T-helper 2 cell treated with Interferon-gamma antibody and Interleukin-4, amounts not matched to agents 5 μg/mL and 100 μg/mL, for 36 hours (primary cell): ENCODE measurements around the gene PFKM.

ENCODE experiments used
- DNase-seq: peaks from one replicate; pipeline ENCODE4 v3.0.0; 2021; ENCODE audit warnings: low spot score
- H3K27ac Mint-ChIP-seq: one replicate; pipeline ENCODE4 v1.8.0; 2021; ENCODE audit warnings: mild to moderate bottlenecking, mixed read lengths
- H3K27me3 Mint-ChIP-seq: one replicate; pipeline ENCODE4 v1.8.0; 2021; ENCODE audit warnings: low read depth, mixed read lengths
- H3K36me3 Mint-ChIP-seq: one replicate; pipeline ENCODE4 v1.8.0; 2021; ENCODE audit warnings: low read depth, mixed read lengths
- H3K4me1 Mint-ChIP-seq: one replicate; pipeline ENCODE4 v1.8.0; 2021; ENCODE audit warnings: low read depth, mixed read lengths
- H3K4me3 Mint-ChIP-seq: one replicate; pipeline ENCODE4 v1.8.0; 2022; ENCODE audit warnings: mild to moderate bottlenecking, moderate library complexity, mixed read lengths
- H3K9me3 Mint-ChIP-seq: one replicate; pipeline ENCODE4 v1.8.0; 2021; ENCODE audit warnings: mixed read lengths

The PFKM gene

DNA sequence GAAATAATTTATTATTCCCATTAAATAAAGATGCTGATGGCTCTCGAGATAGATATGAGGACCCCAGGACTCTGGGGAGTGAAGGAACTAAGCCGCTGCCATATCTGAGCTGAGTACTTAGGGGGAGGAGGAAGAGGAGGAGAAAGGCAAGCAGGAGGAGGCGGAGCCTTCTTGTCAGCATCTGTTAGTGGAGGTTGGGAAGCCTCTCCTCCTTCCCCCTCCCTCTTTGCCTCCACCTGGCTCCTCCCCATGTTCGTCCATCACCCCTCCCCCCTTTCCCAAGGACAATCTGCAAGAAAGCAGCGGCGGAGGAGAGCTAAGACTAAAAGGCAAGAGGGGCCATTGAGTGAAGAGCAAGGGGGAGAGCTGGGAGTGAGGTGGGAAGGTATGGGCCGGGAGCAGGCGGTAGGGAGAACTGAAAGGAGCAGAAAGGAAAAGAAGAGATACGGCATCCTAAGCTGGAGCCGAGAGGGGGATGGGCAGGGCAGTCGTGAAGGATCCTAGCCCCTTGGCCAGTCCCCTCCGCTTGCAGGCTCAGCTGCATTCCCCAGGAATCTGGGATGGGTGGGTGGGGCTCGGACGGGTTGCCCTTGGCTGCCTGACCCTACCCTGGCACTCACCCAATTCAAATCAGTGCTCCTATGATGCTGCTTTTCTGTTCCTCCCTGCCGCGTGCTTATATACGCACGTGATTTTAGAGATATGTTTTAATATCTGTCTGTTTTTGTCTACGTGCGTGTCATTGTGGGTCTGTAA, at the start of gene PFKM:
Gene PFKM, plus strand, starts transcription at position 287 of the 756 bp plus-strand sequence. CDS start 3,411 bp downstream, outside the sequence.
- no peaks in the 10 kb centered on the region for H3K9me3 Mint-ChIP-seq
- H3K4me3 Mint-ChIP-seq: peak within 1 kb of the TSS; percentile 99
- no peaks in the 10 kb centered on the region for H3K36me3 Mint-ChIP-seq
- peak within 1 kb of the TSS; percentile 83 for H3K27ac Mint-ChIP-seq
- peaks cover 21% of the 10 kb centered on the region for H3K27me3 Mint-ChIP-seq
- H3K4me1 Mint-ChIP-seq: peaks cover 18% of the 10 kb centered on the region
- peak; percentile 69 for DNase-seq

DNA sequence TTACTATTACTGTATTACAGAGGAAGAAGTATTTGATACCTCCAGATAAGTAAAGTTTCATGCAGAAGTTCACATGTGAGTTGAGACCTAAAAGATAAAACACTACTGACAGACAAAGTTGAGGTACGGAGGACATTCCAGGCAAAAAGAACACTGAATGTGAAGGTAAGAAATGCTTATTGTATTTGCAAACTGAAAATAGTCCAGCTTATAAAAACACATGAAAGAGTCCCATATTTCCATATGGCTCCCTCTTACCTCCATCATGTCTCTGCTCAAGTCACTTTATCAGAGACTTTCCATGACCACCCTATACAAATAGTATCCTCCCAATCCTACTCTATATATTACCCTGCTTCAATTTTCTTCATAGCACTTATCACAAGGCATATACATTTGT, 49.1 kb upstream of the PFKM start:
- no peaks in the 10 kb centered on the region for H3K4me1 Mint-ChIP-seq
- DNase-seq: no peak
- H3K4me3 Mint-ChIP-seq: no peak overlapping the region
- H3K9me3 Mint-ChIP-seq: no peaks in the 10 kb centered on the region
- H3K36me3 Mint-ChIP-seq: peaks cover 38% of the 10 kb centered on the region
- no peaks in the 10 kb centered on the region for H3K27me3 Mint-ChIP-seq
- no peak overlapping the region for H3K27ac Mint-ChIP-seq

DNA sequence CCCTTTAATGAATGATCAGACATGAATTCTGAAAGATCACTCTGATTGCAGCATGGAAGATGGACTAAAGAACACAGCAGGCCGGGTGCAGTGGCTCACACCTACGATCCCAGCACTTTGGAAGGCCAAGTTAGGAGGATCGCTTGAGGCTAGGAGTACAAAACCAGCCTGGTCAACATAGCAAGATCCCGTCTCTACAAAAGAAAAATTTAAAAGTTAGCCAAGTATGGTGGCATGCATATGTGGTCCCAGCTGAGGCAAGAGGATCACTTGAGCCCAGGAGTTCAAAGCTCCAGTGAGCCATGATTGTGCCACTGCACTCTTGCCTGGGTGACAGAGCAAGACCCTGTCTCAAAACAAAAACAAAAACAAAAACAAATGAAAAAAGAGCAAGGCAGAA, 48.4 kb upstream of the PFKM start:
- Mint-ChIP-seq H3K4me1 (no peaks in the 10 kb centered on the region), H3K4me3 (no peak overlapping the region), H3K36me3 (peaks cover 34% of the 10 kb centered on the region), H3K27ac (no peak overlapping the region), H3K27me3 (no peaks in the 10 kb centered on the region), H3K9me3 (no peaks in the 10 kb centered on the region)
- DNase-seq: no peak

DNA sequence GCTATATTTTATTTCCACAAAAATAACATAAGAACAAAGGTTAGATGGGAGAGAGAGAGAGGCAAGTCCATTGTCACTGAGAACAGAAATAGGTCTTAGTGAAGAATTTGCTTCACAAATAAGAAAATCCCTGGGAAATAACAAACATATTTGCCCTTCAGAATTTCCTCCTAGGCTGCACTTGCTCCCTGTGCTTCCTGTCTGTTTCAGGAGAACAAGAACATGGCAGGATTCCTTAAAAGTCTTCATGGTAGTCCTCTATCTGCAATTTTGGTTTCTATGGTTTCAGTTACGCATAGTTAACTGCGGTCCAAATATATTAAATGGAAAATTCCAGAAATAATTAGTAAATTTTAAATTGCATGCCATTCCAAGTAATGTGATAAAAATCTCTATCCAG, 47.4 kb upstream of the PFKM start:
- H3K4me3 Mint-ChIP-seq: no peak overlapping the region
- DNase-seq: no peak
- no peak overlapping the region for H3K27ac Mint-ChIP-seq
- peaks cover 35% of the 10 kb centered on the region for H3K36me3 Mint-ChIP-seq
- H3K27me3 Mint-ChIP-seq: no peaks in the 10 kb centered on the region
- no peaks in the 10 kb centered on the region for H3K4me1 Mint-ChIP-seq
- H3K9me3 Mint-ChIP-seq: no peaks in the 10 kb centered on the region

DNA sequence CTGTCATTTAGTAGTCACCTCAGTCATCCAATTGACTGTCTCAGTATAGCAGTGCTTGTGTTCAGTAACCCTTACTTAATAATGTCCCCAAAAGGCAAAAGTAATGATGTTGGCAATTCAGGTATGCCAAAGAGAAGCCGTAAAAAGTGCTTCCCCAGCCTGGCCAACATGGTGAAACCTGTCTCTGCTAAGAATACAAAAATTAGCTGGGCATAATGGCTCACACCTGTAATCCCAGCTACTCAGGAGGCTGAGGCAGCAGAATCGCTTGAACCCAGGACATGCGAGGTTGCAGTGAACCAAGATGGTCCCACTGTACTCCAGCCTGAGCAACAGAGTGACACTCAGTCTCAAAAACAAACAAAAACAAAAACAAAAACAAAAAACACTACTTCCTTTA, 46.9 kb upstream of the PFKM start:
- no peaks in the 10 kb centered on the region for H3K27me3 Mint-ChIP-seq
- no peak for DNase-seq
- H3K9me3 Mint-ChIP-seq: no peaks in the 10 kb centered on the region
- no peak overlapping the region for H3K27ac Mint-ChIP-seq
- peaks cover 36% of the 10 kb centered on the region for H3K36me3 Mint-ChIP-seq
- H3K4me1 Mint-ChIP-seq: no peaks in the 10 kb centered on the region
- no peak overlapping the region for H3K4me3 Mint-ChIP-seq

DNA sequence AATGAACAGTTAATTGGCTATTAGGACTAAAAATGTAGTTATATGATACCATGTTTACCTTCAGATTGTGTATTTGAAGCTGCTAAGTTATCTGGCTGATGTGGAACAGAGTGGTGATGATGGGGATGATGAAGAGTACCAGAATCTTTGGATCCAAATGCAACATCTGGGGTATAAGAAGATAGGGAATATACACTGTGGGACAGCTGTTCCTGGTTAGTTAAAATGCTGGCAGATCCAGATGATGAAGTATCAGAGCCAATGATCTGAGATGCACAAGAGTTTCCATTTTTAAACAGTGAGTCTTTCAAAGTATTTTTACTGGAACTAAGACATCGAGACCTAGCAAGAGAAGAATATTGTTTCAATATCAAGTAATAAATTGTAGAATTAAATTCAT, 44.9 kb upstream of the PFKM start:
- no peaks in the 10 kb centered on the region for H3K4me1 Mint-ChIP-seq
- no peak overlapping the region for H3K27ac Mint-ChIP-seq
- H3K9me3 Mint-ChIP-seq: no peaks in the 10 kb centered on the region
- H3K36me3 Mint-ChIP-seq: peaks cover 38% of the 10 kb centered on the region
- H3K27me3 Mint-ChIP-seq: no peaks in the 10 kb centered on the region
- no peak overlapping the region for H3K4me3 Mint-ChIP-seq
- DNase-seq: no peak

DNA sequence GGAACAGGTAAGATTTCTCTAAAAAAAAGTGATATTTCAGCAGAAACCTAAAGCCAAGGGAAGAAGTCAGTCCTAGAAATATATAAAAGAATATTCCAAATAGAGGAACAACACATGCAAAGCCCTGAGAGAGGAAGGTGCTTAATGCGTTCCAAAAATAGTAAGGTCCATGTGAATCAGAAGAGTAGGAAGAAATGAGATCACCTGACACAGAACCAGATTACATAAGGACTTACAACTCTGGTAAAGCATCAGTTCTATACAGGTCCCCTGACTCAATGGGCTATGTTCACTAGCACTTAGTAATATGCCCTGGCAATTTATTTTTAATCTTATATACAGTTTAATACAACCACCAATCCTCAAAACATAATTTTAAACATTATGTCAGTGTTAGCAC, 43.3 kb upstream of the PFKM start:
- Mint-ChIP-seq H3K36me3 (peaks cover 44% of the 10 kb centered on the region), H3K4me1 (no peaks in the 10 kb centered on the region), H3K4me3 (no peak overlapping the region), H3K9me3 (no peaks in the 10 kb centered on the region), H3K27me3 (no peaks in the 10 kb centered on the region), H3K27ac (no peak overlapping the region)
- no peak for DNase-seq

DNA sequence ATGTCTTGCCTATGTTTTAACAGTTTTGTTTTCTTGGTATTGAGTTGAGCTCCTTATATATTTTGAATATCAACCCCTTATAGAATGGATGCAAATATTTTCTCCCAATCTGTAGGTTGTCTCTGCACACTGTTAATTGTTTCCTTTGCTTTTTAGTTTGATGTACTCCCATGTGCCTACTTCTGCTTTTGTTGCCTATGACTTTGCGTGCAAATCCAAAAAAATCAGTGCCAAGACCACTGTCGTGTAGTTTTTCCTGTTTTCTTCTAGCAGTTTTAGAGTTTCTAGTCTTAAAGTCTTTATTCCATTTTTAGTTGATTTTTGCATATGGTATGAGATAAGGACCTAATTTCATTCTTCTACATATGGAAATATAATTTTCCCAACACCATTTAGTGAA, 42.1 kb upstream of the PFKM start:
- Mint-ChIP-seq H3K36me3 (peaks cover 45% of the 10 kb centered on the region), H3K4me3 (no peak overlapping the region), H3K4me1 (no peaks in the 10 kb centered on the region), H3K9me3 (no peaks in the 10 kb centered on the region), H3K27me3 (no peaks in the 10 kb centered on the region), H3K27ac (no peak overlapping the region)
- no peak for DNase-seq

DNA sequence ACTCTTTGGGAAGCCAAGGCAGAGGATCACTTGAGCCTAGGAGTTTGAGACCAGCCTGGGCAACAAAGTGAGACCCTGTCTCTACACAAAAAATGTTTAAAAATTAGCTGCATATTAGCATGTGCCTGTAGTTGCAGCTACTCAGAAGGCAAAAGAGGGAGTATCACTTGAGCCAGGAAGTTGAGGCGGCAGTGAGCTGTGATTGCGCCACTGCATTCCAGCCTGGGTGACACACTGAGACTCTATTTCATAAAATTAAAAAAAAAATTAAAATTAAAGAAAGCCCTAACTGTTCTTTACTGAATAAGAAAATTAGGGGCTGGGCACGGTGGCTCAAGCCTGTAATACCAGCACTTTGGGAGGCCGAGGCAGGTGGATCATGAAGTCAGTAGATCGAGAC, 40.3 kb upstream of the PFKM start:
- Mint-ChIP-seq H3K9me3 (no peaks in the 10 kb centered on the region), H3K36me3 (peaks cover 54% of the 10 kb centered on the region), H3K4me3 (no peak overlapping the region), H3K27ac (no peak overlapping the region), H3K4me1 (no peaks in the 10 kb centered on the region), H3K27me3 (no peaks in the 10 kb centered on the region)
- DNase-seq: no peak

DNA sequence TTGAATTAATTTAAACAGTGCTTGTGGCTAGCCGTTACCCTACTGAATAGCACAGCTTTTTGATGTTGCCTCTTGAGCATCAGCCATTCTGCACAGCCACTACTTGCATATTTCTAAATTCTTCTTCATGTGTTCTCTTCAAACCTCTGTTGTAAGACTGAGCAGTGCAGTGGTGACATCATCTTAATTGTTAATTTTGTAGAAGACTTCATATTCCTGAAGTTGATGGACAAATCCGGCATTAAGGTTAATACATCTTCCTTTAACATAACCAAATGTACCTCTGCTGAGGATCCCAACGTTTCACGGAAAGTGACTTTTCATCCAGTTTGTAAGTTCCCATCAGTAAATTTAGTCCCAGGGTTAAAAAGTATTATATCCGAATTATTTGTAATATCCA, 38.9 kb upstream of the PFKM start:
- H3K36me3 Mint-ChIP-seq: peaks cover 54% of the 10 kb centered on the region
- H3K27me3 Mint-ChIP-seq: no peaks in the 10 kb centered on the region
- H3K4me1 Mint-ChIP-seq: no peaks in the 10 kb centered on the region
- no peak overlapping the region for H3K27ac Mint-ChIP-seq
- no peaks in the 10 kb centered on the region for H3K9me3 Mint-ChIP-seq
- H3K4me3 Mint-ChIP-seq: no peak overlapping the region
- no peak for DNase-seq

DNA sequence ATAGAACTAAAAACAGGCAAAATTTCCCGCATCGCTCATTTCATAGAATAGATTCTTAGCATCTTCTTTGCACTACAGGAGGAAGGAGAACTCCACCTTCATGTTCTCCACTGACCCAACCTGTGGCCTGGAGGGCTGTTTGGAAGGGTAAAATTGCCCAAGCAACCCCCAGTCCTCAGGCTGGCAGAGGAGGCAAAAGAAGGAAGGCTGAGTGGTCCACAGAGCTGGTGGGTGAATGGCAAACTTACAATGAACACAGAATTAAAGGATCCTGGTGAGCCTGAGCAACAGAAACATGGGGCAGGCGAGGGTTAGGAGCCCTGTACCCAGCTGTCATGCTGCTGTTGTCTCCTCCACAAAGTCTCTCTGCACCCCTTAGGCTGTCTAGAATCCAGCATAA, 38.3 kb upstream of the PFKM start:
- no peak overlapping the region for H3K4me3 Mint-ChIP-seq
- H3K27ac Mint-ChIP-seq: no peak overlapping the region
- H3K36me3 Mint-ChIP-seq: peaks cover 54% of the 10 kb centered on the region
- no peaks in the 10 kb centered on the region for H3K9me3 Mint-ChIP-seq
- no peaks in the 10 kb centered on the region for H3K27me3 Mint-ChIP-seq
- H3K4me1 Mint-ChIP-seq: no peaks in the 10 kb centered on the region
- no peak for DNase-seq

DNA sequence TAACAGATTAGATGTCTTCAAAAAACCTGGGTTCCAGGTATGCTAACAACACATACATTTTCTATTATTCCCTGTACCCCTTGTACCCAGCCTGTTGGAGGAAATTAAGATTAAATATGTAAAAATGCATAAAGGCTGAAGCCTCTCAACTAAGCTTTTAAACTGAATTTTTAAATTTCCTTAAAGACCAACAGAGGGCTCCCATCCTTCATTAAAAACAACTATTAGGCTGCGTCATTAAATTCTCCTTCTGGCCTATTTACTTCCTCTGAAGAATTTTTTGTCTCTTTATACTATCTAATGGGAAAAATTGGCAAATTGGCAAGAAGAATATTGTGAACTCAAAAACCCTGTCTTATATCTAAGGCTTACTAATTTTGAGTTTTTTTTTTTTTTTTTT, 35.1 kb upstream of the PFKM start:
- DNase-seq: no peak
- Mint-ChIP-seq H3K27ac (no peak overlapping the region), H3K4me1 (no peaks in the 10 kb centered on the region), H3K4me3 (no peak overlapping the region), H3K36me3 (peaks cover 54% of the 10 kb centered on the region), H3K9me3 (no peaks in the 10 kb centered on the region), H3K27me3 (no peaks in the 10 kb centered on the region)

DNA sequence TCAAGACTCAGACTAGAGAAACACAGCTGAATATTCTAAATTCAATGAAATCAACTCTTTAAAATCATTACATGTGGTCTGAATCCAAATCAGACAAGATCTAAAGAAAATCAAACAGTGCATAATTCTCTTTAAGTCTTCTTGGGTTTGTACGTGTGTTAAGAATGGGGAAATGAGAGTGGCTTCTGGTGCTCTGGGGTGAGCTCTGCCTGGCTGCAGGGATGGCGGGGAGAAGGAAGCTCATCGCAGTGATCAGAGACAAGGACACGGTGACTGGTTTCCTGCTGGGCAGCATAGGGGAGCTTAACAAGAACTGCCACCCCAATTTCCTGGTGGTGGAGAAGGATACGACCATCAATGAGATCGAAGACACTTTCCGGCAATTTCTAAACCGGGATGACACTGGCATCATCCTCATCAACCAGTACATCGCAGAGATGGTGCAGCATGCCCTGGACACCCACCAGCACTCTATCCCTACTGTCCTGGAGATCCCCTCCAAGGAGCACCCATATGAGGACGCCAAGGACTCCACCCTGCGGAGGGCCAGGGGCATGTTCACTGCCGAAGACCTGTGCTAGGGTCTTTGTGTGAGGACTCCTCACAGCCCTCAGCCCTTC, 34.2 kb upstream of the PFKM start:
- Mint-ChIP-seq H3K4me3 (no peak overlapping the region), H3K27me3 (no peaks in the 10 kb centered on the region), H3K27ac (no peak overlapping the region), H3K9me3 (no peaks in the 10 kb centered on the region), H3K36me3 (peaks cover 52% of the 10 kb centered on the region), H3K4me1 (no peaks in the 10 kb centered on the region)
- DNase-seq: no peak

DNA sequence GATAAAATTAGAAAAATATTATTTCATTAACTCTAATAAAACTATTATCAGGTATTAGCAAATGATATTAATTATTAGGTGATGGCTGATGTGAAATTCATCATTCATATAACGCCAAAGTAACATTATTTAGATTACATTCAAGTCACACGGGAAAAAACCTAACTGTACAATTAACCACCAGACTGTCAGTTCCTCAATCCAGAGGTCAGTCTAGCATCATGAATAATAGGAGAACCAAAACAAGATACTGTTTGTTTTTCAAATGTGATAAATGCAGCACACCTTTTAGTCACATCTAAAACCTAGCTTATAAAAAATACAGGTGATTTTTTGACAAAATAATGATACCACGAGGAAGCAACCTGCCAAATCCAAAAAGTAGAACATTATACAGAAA, 32.8 kb upstream of the PFKM start:
- Mint-ChIP-seq H3K27ac (no peak overlapping the region), H3K9me3 (no peaks in the 10 kb centered on the region), H3K4me3 (no peak overlapping the region), H3K27me3 (no peaks in the 10 kb centered on the region), H3K4me1 (no peaks in the 10 kb centered on the region), H3K36me3 (peaks cover 49% of the 10 kb centered on the region)
- no peak for DNase-seq

DNA sequence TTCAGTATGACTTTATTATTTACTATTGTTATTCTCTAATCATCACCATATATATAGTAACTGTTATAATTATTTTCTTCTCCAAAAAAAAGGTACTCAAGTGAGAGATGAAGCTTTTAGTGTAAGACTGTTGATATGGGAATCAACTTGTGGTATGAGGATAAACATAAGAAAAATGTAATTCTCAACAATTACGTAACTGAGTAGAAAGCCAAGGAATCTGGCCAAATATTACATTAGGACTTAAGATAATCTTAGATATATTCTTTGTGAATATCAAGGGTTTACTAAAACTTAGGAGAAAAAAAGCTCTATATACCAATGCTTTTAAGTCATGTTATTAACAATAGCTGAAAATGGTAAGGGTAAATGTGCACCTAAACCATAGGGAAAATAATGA, 26.6 kb upstream of the PFKM start:
- no peak for DNase-seq
- H3K36me3 Mint-ChIP-seq: peaks cover 35% of the 10 kb centered on the region
- no peaks in the 10 kb centered on the region for H3K9me3 Mint-ChIP-seq
- H3K4me1 Mint-ChIP-seq: peaks cover 4% of the 10 kb centered on the region
- no peaks in the 10 kb centered on the region for H3K27me3 Mint-ChIP-seq
- no peak overlapping the region for H3K4me3 Mint-ChIP-seq
- no peak overlapping the region for H3K27ac Mint-ChIP-seq
